ENCODE results near the gene GABRP. TPM values are rescaled to one million over a fixed set of nuclear protein-coding genes. Genes with fewer than 3 reads are reported as not detected.
A peak's percentile ranks its signal among the peaks of the same experiment; 100 is the strongest.

Gene GABRP
- total RNA-seq, 1 donor from 2014 or later, result not detected

DNA sequence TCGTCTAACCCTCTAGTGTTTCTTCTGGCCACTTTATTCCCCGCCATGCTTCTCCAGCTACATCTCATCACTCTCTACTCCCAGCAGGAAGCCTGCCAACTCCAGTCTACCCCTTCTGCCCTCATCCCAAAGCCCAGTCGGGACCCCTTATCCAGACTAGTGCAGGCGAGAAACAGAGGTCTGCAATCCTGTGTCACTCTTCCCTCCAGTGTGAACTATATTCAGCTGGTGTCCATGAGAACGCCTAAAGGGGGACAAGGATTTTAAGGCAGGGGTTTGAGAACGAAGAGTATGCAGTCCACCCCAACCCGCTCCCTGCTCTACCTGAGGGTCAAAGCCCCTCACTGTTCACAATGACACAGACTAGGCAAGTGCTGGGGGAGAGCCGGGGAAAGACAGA is 41.7 kb upstream of the GABRP start:
- Histone ChIP-seq H3K27me3 (peaks cover 27% of the 10 kb centered on the region), H4K20me1 (ENCODE audit: low read depth) (no peaks in the 10 kb centered on the region), H3K79me2 (ENCODE audit: low read depth) (no peaks in the 10 kb centered on the region), H3K4me1 (peaks cover 15% of the 10 kb centered on the region), H3K9ac (no peak overlapping the region), H3K4me2 (no peak overlapping the region), H3F3A (ENCODE audit: low read depth) (peaks cover 10% of the 10 kb centered on the region), H3K27ac (no peak overlapping the region), H2AFZ (replicated peaks) (no peak overlapping the region), H3K9me3 (ENCODE audit: low read depth) (no peaks in the 10 kb centered on the region), H3K36me3 (no peaks in the 10 kb centered on the region), H3K4me3 (no peak overlapping the region)
- H3K4me3 Mint-ChIP-seq, result no peak overlapping the region
- peaks cover 23% of the 10 kb centered on the region for H3K4me1 Mint-ChIP-seq
- no peak overlapping the region for H3K27ac Mint-ChIP-seq
- no peak for DNase-seq (ENCODE audit: low spot score)
- H3K9me3 Mint-ChIP-seq, result no peaks in the 10 kb centered on the region
- H3K36me3 Mint-ChIP-seq, result no peaks in the 10 kb centered on the region
- peaks cover 13% of the 10 kb centered on the region for H3K27me3 Mint-ChIP-seq (ENCODE audit: insufficient read depth, low read depth)
- TF ChIP-seq, protein P1, sequence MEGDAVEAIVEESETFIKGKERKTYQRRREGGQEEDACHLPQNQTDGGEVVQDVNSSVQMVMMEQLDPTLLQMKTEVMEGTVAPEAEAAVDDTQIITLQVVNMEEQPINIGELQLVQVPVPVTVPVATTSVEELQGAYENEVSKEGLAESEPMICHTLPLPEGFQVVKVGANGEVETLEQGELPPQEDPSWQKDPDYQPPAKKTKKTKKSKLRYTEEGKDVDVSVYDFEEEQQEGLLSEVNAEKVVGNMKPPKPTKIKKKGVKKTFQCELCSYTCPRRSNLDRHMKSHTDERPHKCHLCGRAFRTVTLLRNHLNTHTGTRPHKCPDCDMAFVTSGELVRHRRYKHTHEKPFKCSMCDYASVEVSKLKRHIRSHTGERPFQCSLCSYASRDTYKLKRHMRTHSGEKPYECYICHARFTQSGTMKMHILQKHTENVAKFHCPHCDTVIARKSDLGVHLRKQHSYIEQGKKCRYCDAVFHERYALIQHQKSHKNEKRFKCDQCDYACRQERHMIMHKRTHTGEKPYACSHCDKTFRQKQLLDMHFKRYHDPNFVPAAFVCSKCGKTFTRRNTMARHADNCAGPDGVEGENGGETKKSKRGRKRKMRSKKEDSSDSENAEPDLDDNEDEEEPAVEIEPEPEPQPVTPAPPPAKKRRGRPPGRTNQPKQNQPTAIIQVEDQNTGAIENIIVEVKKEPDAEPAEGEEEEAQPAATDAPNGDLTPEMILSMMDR (IDR thresholded peaks at IDR 0.05), result no peak
- TF ChIP-seq EZH2 (IDR thresholded peaks at IDR 0.05), result no peak
- TF ChIP-seq EZH2phosphoT487 (IDR thresholded peaks at IDR 0.05), result no peak

- Histone ChIP-seq H3K4me2 (peak overlapping the region; percentile 87), H3K9ac (no peak overlapping the region), H3K27me3 (peaks cover 27% of the 10 kb centered on the region), H3F3A (ENCODE audit: low read depth) (peaks cover 10% of the 10 kb centered on the region), H3K4me3 (peak overlapping the region; percentile 47), H3K36me3 (no peaks in the 10 kb centered on the region), H3K79me2 (ENCODE audit: low read depth) (no peaks in the 10 kb centered on the region), H3K4me1 (peaks cover 16% of the 10 kb centered on the region), H3K9me3 (ENCODE audit: low read depth) (no peaks in the 10 kb centered on the region), H4K20me1 (ENCODE audit: low read depth) (no peaks in the 10 kb centered on the region), H2AFZ (replicated peaks) (peak overlapping the region; percentile 94), H3K27ac (no peak overlapping the region)
- TF ChIP-seq, protein P1 (IDR thresholded peaks at IDR 0.05), result no peak
- no peak for TF ChIP-seq EZH2phosphoT487 (IDR thresholded peaks at IDR 0.05)
- no peak for TF ChIP-seq EZH2 (IDR thresholded peaks at IDR 0.05)
- Mint-ChIP-seq H3K36me3 (no peaks in the 10 kb centered on the region), H3K27ac (no peak overlapping the region), H3K4me1 (peaks cover 36% of the 10 kb centered on the region), H3K4me3 (no peak overlapping the region), H3K27me3 (ENCODE audit: insufficient read depth, low read depth) (peaks cover 19% of the 10 kb centered on the region), H3K9me3 (no peaks in the 10 kb centered on the region)
- DNase-seq (ENCODE audit: low spot score), result no peak
Observed at GRCh38 chr5:170743876-170744212, 39.7 kb upstream of the GABRP start.

- Histone ChIP-seq H4K20me1 (ENCODE audit: low read depth) (no peaks in the 10 kb centered on the region), H3K9me3 (ENCODE audit: low read depth) (no peaks in the 10 kb centered on the region), H2AFZ (replicated peaks) (no peak overlapping the region), H3K79me2 (ENCODE audit: low read depth) (no peaks in the 10 kb centered on the region), H3F3A (ENCODE audit: low read depth) (peaks cover 10% of the 10 kb centered on the region), H3K27me3 (peaks cover 27% of the 10 kb centered on the region), H3K27ac (no peak overlapping the region), H3K36me3 (no peaks in the 10 kb centered on the region), H3K4me1 (peaks cover 23% of the 10 kb centered on the region), H3K9ac (no peak overlapping the region), H3K4me3 (no peak overlapping the region), H3K4me2 (peak overlapping the region; percentile 47)
- TF ChIP-seq EZH2 (IDR thresholded peaks at IDR 0.05) (no peak), EZH2phosphoT487 (IDR thresholded peaks at IDR 0.05) (no peak)
- TF ChIP-seq, protein P1 (IDR thresholded peaks at IDR 0.05), result no peak
- no peaks in the 10 kb centered on the region for H3K9me3 Mint-ChIP-seq
- peak overlapping the region; percentile 79 for H3K27ac Mint-ChIP-seq
- peaks cover 27% of the 10 kb centered on the region for H3K27me3 Mint-ChIP-seq (ENCODE audit: insufficient read depth, low read depth)
- DNase-seq (ENCODE audit: low spot score), result peak; percentile 68
- H3K4me3 Mint-ChIP-seq, result no peak overlapping the region
- H3K36me3 Mint-ChIP-seq, result no peaks in the 10 kb centered on the region
- H3K4me1 Mint-ChIP-seq, result peaks cover 43% of the 10 kb centered on the region
Observed at GRCh38 chr5:170745481-170746071, 37.9 kb upstream of the GABRP start.

Measured in neural progenitor cell (in vitro differentiated cells).